Stimulated activated CD4-positive, alpha-beta T cell treated with anti-CD3 and anti-CD28 coated beads, Interleukin-12 subunit alpha, Interleukin-12 subunit beta, amount 100 ng/mL, for 24 hours (primary cell): Measurements from ENCODE around the gene PTPRN2.
A peak's percentile ranks its signal among the peaks of the same experiment; 100 is the strongest.

ENCODE experiments used
- DNase-seq, 2 experiments: peaks; one replicate each; pipeline ENCODE4 v3.0.0-alpha.2; 2020; ENCODE audit warnings: low read depth in 2 of 2

PTPRN2 gene

GRCh38 chr7:157612664-157613561, 974.7 kb downstream of the PTPRN2 start:
- DNase-seq: peak; percentile 13 to 44

- DNase-seq: no peak
These were observed 975.5 kb downstream of the PTPRN2 start for GRCh38 chr7:157612009-157612663.

GRCh38 chr7:157611341-157611740, 976.3 kb downstream of the PTPRN2 start:
- DNase-seq: no peak

DNA sequence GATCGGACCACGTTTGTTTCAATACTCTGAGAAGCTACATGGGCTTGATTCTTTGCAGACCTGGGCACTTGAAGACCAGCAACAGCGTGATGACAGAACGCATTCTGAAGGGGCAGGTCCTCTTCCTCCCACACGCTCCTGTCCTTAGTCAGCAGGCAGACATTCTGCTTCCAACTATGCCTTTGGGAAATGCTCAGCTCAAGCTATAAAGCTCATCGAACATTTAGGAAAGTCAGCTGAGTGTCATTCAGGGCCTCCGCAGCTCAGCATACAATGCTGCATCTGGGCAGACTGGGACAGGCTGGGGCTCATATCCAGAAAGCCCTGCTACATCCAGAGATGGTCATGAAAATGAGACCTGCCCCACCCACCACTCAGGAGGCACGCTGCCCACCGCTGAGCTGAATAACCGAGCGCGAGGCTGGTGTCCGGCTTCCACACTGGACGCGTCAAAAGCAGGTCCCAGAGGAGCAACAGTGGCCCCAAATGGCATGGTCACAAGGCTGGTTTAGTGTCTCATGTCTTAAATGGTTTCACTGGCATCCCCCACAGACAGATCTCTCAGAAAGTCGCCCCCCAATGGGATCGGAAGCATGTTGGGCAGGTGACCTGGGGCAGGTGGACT, 976.8 kb downstream of the PTPRN2 start:
- no peak for DNase-seq

DNA sequence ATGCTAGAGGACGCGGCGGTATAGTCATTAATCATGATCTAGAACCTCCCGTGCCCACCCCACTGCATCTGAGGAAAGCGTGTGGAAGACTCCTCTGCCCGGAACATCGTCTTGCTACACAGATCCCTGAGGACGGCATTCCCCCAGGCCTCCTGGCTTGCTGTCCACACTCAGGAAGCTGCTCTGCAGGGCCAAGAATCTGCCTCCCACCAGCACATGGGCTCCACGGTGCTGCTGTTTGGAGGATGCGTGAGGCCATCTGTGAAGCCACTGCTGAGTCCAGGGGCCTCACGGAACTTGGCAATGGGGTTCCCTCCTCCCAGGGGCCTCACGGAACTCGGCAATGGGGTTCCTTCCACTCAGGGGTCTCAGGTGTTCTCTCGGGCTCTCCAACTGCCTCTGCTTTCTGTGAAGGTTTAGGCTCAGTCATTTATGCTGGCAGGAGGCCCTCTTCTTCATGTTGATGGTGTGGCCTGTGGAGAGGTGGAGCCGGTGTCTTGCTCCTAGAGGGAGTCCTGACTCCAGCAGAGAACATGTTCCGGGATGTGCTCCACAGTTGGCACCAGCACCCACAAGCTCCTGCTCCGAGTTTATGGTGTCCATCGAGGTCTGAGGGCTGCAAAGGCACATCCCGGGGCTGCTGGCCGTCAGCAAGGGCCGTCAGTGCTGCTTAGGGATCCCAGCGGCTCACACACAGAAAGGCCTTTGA, 977.5 kb downstream of the PTPRN2 start:
- no peak for DNase-seq

GRCh38 chr7:157609516-157609915, 978.1 kb downstream of the PTPRN2 start:
- no peak for DNase-seq

DNA sequence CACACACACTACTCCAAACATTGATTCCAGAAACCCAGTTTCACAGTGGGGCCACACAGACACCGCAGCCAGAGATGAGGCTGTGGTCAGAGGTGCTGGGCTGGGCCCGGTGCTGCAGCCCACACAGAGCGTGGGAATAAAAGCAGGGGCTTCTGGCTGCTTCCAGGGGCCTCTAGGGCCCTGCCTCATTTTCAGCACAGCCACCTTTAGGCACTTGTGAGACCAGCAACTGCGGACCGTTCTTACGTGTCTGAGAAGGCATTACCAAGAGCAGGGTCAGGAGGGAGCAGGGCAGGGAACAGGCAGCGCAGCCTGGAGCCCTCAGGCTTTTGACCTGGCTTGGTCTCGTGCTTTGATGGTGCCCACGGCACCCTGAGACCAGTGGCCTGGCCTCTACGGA, 980.4 kb downstream of the PTPRN2 start:
- no peak for DNase-seq

DNA sequence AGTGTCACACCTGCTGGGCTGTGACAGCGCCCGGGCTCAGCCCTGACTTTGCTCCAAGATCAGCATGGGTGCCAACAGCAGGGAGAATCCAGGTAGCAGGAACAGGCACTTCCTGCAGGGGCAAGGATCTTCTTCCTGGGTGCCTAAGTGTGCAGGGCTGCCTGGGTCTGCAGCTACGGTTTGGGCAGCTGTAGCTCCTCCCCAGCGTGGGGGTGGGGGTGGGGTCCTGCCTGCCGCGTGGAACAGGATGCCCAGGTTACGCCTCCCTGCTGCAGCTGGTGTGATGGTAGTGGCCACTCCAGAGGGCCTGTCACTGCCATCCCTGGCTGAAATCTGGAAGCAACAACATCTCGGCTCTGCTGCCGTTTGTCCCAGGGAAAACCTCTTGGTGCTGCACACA, 981.5 kb downstream of the PTPRN2 start:
- DNase-seq: no peak

- no peak for DNase-seq
These were observed 982.0 kb downstream of the PTPRN2 start for GRCh38 chr7:157605638-157606037.

GRCh38 chr7:157604661-157605381, 982.8 kb downstream of the PTPRN2 start:
- no peak for DNase-seq

DNA sequence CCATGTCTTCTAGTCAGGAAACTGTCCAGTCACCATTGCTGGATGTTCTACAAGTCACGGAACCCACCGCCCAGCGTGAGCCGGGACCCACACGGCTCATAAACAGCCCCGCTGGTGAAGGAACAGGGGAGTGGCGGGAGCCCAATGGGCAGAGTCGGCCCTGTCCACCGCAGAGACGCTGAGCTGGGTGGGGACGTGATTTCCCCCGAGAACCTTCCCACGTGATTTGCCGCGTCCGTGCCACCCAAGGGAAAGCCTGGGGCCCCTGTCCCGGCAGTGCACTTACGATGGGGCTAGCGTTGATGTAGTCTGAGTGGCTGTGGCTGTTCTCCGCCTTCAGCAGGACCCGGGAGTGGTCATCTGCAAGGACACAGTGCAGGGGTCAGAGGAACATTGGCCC, 983.9 kb downstream of the PTPRN2 start:
- DNase-seq: no peak

GRCh38 chr7:157603005-157603404, 984.6 kb downstream of the PTPRN2 start:
- DNase-seq: no peak

GRCh38 chr7:157602581-157602980, 985.0 kb downstream of the PTPRN2 start:
- DNase-seq: no peak

- DNase-seq: no peak
These were observed 985.5 kb downstream of the PTPRN2 start for GRCh38 chr7:157602156-157602555.

DNA sequence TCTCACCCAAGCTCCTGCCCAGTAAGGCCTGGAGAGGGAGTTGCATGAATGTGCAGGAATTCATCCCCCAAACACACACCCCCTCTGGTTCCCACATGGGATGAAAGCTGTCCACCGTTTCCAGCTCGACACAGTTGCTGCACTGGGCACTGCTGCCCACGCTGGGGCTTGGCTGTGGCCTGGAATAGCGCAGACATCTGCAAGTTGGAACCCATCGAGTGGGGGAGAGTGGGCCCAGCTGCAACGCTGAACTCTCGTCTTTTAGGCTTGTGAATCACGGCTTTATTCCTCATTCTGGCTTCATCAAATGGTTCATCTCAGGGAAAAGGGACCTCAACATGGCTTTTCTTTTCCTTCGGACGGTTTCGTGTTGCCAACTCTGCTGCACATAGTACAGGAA, 986.1 kb downstream of the PTPRN2 start:
- no peak for DNase-seq

DNA sequence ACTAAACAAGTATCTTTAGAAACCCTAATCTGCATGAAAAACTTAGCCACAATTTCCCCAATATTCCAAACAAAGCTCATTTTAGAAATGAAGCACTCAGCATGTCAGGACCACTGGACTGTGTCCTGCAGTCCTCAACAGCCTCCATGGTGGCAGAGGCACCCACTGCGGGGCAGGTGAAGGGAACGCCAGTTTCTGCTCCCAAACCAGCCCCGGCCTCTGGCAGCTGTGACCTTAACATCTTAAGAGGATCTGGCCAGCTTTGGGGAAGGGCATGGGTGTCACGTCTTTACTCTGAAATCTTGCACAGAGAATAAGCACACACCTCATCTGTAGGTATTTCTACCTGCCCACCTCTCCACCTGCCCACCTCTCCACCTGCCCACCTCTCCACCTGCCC, 988.1 kb downstream of the PTPRN2 start:
- no peak for DNase-seq

DNA sequence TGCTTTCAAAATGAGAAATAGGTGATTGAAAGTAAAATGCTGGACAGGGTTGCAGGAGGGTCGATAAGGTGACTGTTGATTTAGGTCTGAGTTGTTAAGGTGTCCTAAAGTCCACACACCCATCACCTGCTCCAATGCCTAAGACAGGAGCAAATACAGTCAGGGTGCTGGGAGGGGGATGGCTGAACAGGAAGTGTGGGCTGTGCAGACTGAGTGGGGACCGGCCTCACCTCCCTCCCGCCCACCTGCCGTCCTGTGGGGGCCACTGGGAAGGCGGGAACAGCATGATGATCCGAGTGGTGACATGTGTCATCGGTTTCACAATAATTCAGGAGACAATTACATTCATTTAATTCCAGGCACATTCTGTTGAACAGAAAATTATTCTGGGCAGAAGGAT, 990.1 kb downstream of the PTPRN2 start:
- no peak for DNase-seq

DNA sequence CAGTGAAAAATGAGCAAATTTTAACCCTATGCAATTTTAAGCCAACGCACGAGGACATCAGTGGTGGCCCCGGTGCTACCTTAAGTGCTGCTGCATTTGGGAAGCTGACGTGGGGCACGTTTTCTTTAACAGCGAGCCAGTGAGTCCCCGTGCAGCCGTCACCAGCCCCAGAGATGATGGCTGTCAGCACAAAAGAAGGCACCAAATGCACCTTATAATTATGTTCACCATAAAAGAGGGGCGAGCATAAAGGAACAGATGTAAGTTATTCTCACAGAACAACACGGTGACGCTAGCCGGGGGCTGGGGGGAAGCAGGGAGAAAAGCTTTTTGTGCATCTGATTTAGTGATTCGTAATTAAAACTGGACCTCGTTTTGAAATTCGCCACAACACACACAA, 990.7 kb downstream of the PTPRN2 start:
- no peak for DNase-seq

- DNase-seq: no peak
These were observed 991.2 kb downstream of the PTPRN2 start for GRCh38 chr7:157596471-157596870.

- DNase-seq: no peak
These were observed 991.6 kb downstream of the PTPRN2 start for GRCh38 chr7:157596026-157596425.

GRCh38 chr7:157595086-157595855, 992.4 kb downstream of the PTPRN2 start:
- DNase-seq: no peak
